ENCODE data around the gene DDX53. TPM values are rescaled to one million over a fixed set of nuclear protein-coding genes. Genes with fewer than 3 reads are reported as not detected.

Gene DDX53
- total RNA-seq, 1 donor from 2014 or later = not detected

GRCh38 chrX:23012162-23012561 is 12.4 kb downstream of the DDX53 start:
- DNase-seq (ENCODE audit: low spot score) = no peak
- no peaks in the 10 kb centered on the region for H3K36me3 Mint-ChIP-seq
- no peak overlapping the region for H3K27ac ChIP-seq
- no peaks in the 10 kb centered on the region for H3K36me3 ChIP-seq
- H3K4me3 ChIP-seq = no peak overlapping the region
- no peak overlapping the region for H3K4me3 Mint-ChIP-seq
- H3F3A ChIP-seq (ENCODE audit: low read depth) = no peaks in the 10 kb centered on the region
- H3K4me1 ChIP-seq = no peaks in the 10 kb centered on the region
- H4K20me1 ChIP-seq (ENCODE audit: low read depth) = no peaks in the 10 kb centered on the region
- TF ChIP-seq EZH2phosphoT487 (IDR thresholded peaks at IDR 0.05) (no peak), EZH2 (IDR thresholded peaks at IDR 0.05) (no peak), CTCF (IDR thresholded peaks at IDR 0.05) (no peak)
- H3K4me1 Mint-ChIP-seq = no peaks in the 10 kb centered on the region
- H3K9ac ChIP-seq = no peak overlapping the region
- H3K4me2 ChIP-seq = no peak overlapping the region
- no peaks in the 10 kb centered on the region for H3K9me3 ChIP-seq (ENCODE audit: low read depth)
- no peaks in the 10 kb centered on the region for H3K79me2 ChIP-seq (ENCODE audit: low read depth)
- no peaks in the 10 kb centered on the region for H3K27me3 ChIP-seq
- no peak overlapping the region for H3K27ac Mint-ChIP-seq
- no peak overlapping the region for H2AFZ ChIP-seq (replicated peaks)
- H3K27me3 Mint-ChIP-seq (ENCODE audit: insufficient read depth, low read depth) = no peaks in the 10 kb centered on the region
- peaks cover 2% of the 10 kb centered on the region for H3K9me3 Mint-ChIP-seq

- Mint-ChIP-seq H3K4me1 (no peaks in the 10 kb centered on the region), H3K27ac (no peak overlapping the region), H3K36me3 (no peaks in the 10 kb centered on the region), H3K4me3 (no peak overlapping the region), H3K27me3 (ENCODE audit: insufficient read depth, low read depth) (no peaks in the 10 kb centered on the region), H3K9me3 (peaks cover 2% of the 10 kb centered on the region)
- no peak for TF ChIP-seq EZH2 (IDR thresholded peaks at IDR 0.05)
- TF ChIP-seq CTCF (IDR thresholded peaks at IDR 0.05) = no peak
- no peak for TF ChIP-seq EZH2phosphoT487 (IDR thresholded peaks at IDR 0.05)
- Histone ChIP-seq H4K20me1 (ENCODE audit: low read depth) (no peaks in the 10 kb centered on the region), H2AFZ (replicated peaks) (no peak overlapping the region), H3F3A (ENCODE audit: low read depth) (no peaks in the 10 kb centered on the region), H3K9me3 (ENCODE audit: low read depth) (no peaks in the 10 kb centered on the region), H3K27me3 (no peaks in the 10 kb centered on the region), H3K27ac (no peak overlapping the region), H3K4me1 (no peaks in the 10 kb centered on the region), H3K9ac (no peak overlapping the region), H3K4me3 (no peak overlapping the region), H3K79me2 (ENCODE audit: low read depth) (no peaks in the 10 kb centered on the region), H3K4me2 (no peak overlapping the region), H3K36me3 (no peaks in the 10 kb centered on the region)
- DNase-seq (ENCODE audit: low spot score) = no peak
Measured at GRCh38 chrX:23012636-23013035, 12.9 kb downstream of the DDX53 start.

- no peak overlapping the region for H3K9ac ChIP-seq
- no peaks in the 10 kb centered on the region for H3K9me3 ChIP-seq (ENCODE audit: low read depth)
- H3K79me2 ChIP-seq (ENCODE audit: low read depth) = no peaks in the 10 kb centered on the region
- no peak overlapping the region for H3K4me2 ChIP-seq
- H3K27ac Mint-ChIP-seq = no peak overlapping the region
- H4K20me1 ChIP-seq (ENCODE audit: low read depth) = no peaks in the 10 kb centered on the region
- DNase-seq (ENCODE audit: low spot score) = no peak
- no peaks in the 10 kb centered on the region for H3K36me3 Mint-ChIP-seq
- no peaks in the 10 kb centered on the region for H3K27me3 ChIP-seq
- H3K4me1 ChIP-seq = no peaks in the 10 kb centered on the region
- H3K27me3 Mint-ChIP-seq (ENCODE audit: insufficient read depth, low read depth) = no peaks in the 10 kb centered on the region
- H3K9me3 Mint-ChIP-seq = no peaks in the 10 kb centered on the region
- no peaks in the 10 kb centered on the region for H3F3A ChIP-seq (ENCODE audit: low read depth)
- H3K4me3 Mint-ChIP-seq = no peak overlapping the region
- H3K4me3 ChIP-seq = no peak overlapping the region
- TF ChIP-seq CTCF (IDR thresholded peaks at IDR 0.05) (no peak), EZH2 (IDR thresholded peaks at IDR 0.05) (no peak), EZH2phosphoT487 (IDR thresholded peaks at IDR 0.05) (no peak)
- H3K27ac ChIP-seq = no peak overlapping the region
- no peaks in the 10 kb centered on the region for H3K36me3 ChIP-seq
- H2AFZ ChIP-seq (replicated peaks) = no peak overlapping the region
- no peaks in the 10 kb centered on the region for H3K4me1 Mint-ChIP-seq
Measured at GRCh38 chrX:23013366-23013765, 13.6 kb downstream of the DDX53 start.

Data from neural progenitor cell (in vitro differentiated cells).